OCI-LY3 (cell line): Measurements from ENCODE around the gene TNFRSF4.

Source experiments
- CTCF ChIP-seq: fragments of 200-600, 300-600 bp; sonication (generic); IDR thresholded peaks from 2 replicates; pipeline ENCODE4 v1.5.1; 2014; ENCODE audit warnings: antibody characterized with exemption, low read length, low read depth
- EZH2phosphoT487 ChIP-seq: fragments of 200-600 bp; shearing (Covaris generic); IDR thresholded peaks from 2 replicates; pipeline ENCODE4 v1.6.1; 2018; ENCODE audit warnings: antibody characterized with exemption, mixed run types, low read depth

- TF ChIP-seq CTCF (no peak), EZH2phosphoT487 (no peak)
Measured at GRCh38 chr1:1236945-1237873, 23.3 kb upstream of the TNFRSF4 start.
